DOHH2 (cell line): ENCODE data around the gene GDPD4.

Experiments used
- CTCF ChIP-seq: fragments of 200-600 bp; sonication (generic); IDR thresholded peaks from one replicate; pipeline ENCODE4 v1.5.1; 2014; ENCODE audit warnings: antibody characterized with exemption, mild to moderate bottlenecking, low read depth, low read length; ENCODE audit not compliant: poor library complexity, severe bottlenecking
- EZH2phosphoT487 ChIP-seq: fragments of 200-600 bp; sonication (generic); IDR thresholded peaks from 2 replicates; pipeline ENCODE4 v1.6.1; 2017; ENCODE audit warnings: borderline replicate concordance, mild to moderate bottlenecking, antibody characterized with exemption, low read length, moderate library complexity, mixed read lengths

DNA sequence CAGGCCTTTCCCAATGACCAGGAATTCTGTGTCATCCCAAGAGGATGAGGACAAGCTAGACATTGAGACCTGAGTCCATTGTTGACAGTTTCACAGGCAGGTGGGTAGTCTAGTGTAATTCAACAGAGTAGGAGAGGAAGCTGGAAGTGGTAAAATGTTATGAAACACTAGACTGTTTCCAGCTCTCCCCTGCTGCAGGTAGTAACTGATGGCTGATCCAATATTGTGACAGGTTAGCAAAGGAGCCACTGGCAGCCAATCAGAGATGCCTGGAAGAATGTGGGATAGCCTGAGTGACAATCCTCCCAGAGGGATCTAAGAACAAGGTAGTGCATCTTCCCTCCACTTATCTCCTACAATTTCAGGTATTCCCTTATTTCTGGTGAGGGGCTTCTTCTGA lies 10.6 kb upstream of the GDPD4 start:
- TF ChIP-seq CTCF (no peak), EZH2phosphoT487 (no peak)
